Neuronal stem cell (in vitro differentiated cells): ENCODE results near the gene GSTM3.

Source experiments
- DNase-seq: peaks from one replicate; pipeline ENCODE4 v3.0.0-alpha.2; 2013; ENCODE audit warnings: low spot score
- H2AFZ ChIP-seq: one replicate; pipeline ENCODE4 v1.6.1; 2013; ENCODE audit warnings: mild to moderate bottlenecking, low read length, inconsistent platforms
- H2AK5ac ChIP-seq: 2 replicates; pipeline ENCODE4 v1.6.1; 2013; ENCODE audit warnings: low read depth, mild to moderate bottlenecking, inconsistent platforms, low read length, moderate library complexity, mixed read lengths
- H2BK120ac ChIP-seq: 2 replicates; pipeline ENCODE4 v1.6.1; 2013; ENCODE audit warnings: low read depth, mild to moderate bottlenecking, inconsistent platforms, low read length, moderate library complexity, mixed read lengths
- H2BK12ac ChIP-seq: one replicate; pipeline ENCODE4 v1.6.1; 2013; ENCODE audit warnings: low read length, inconsistent platforms
- H2BK15ac ChIP-seq: 2 replicates; pipeline ENCODE4 v1.6.1; 2013; ENCODE audit warnings: mild to moderate bottlenecking, low read length, inconsistent platforms, mixed read lengths
- H2BK5ac ChIP-seq: one replicate; pipeline ENCODE4 v1.6.1; 2013; ENCODE audit warnings: inconsistent platforms, mild to moderate bottlenecking, low read length, moderate library complexity
- H3K14ac ChIP-seq: one replicate; pipeline ENCODE4 v1.6.1; 2013; ENCODE audit warnings: low read length, inconsistent platforms
- H3K18ac ChIP-seq: 2 replicates; pipeline ENCODE4 v1.6.1; 2013; ENCODE audit warnings: low read length, inconsistent platforms
- H3K23ac ChIP-seq: 2 replicates; pipeline ENCODE4 v1.6.1; 2013; ENCODE audit warnings: low read depth, mild to moderate bottlenecking, mixed read lengths, low read length, inconsistent platforms; ENCODE audit not compliant: poor library complexity
- H3K27ac ChIP-seq: replicated peaks from 3 replicates; pipeline ENCODE4 v1.5.1; 2013; ENCODE audit warnings: low read length, inconsistent platforms
- H3K27me3 ChIP-seq, 3 experiments: 2 replicates each; pipeline ENCODE4 v1.6.1; 2013; ENCODE audit warnings: low read length in 3 of 3, mild to moderate bottlenecking in 2 of 3, inconsistent platforms in 1 of 3, low read depth in 1 of 3, mixed read lengths in 1 of 3, moderate library complexity in 1 of 3; ENCODE audit not compliant: control insufficient read depth in 3 of 3, insufficient read depth in 3 of 3
- H3K36me3 ChIP-seq, 2 donors: replicated peaks in 1 of 2; 2 replicates each; pipeline ENCODE4 v1.6.1; 2013; ENCODE audit warnings: low read length in 2 of 2; ENCODE audit not compliant: control insufficient read depth in 2 of 2, insufficient read depth in 2 of 2
- H3K4ac ChIP-seq: 2 replicates; pipeline ENCODE4 v1.6.1; 2013; ENCODE audit warnings: inconsistent platforms, mild to moderate bottlenecking, low read length, moderate library complexity
- H3K4me1 ChIP-seq, 2 donors: 1 replicate in 1 of 2; 2 replicates in 1 of 2; pipeline ENCODE4 v1.6.1; 2013; ENCODE audit warnings: low read length in 2 of 2, low read depth in 1 of 2; ENCODE audit not compliant: control insufficient read depth in 2 of 2, insufficient read depth in 1 of 2
- H3K4me2 ChIP-seq: one replicate; pipeline ENCODE4 v1.6.1; 2013; ENCODE audit warnings: mild to moderate bottlenecking, low read length, inconsistent platforms; ENCODE audit not compliant: insufficient read depth, poor library complexity, severe bottlenecking
- H3K4me3 ChIP-seq, 2 donors: 2 replicates each; pipeline ENCODE4 v1.5.1; 2013; ENCODE audit warnings: low read length in 2 of 2, mild to moderate bottlenecking in 2 of 2, inconsistent platforms in 1 of 2, moderate library complexity in 1 of 2
- H3K79me1 ChIP-seq: one replicate; pipeline ENCODE4 v1.6.1; 2013; ENCODE audit warnings: low read depth, mild to moderate bottlenecking, inconsistent platforms, low read length, moderate library complexity
- H3K9ac ChIP-seq: one replicate; pipeline ENCODE4 v1.6.1; 2013; ENCODE audit warnings: mild to moderate bottlenecking, low read depth, low read length, inconsistent platforms; ENCODE audit not compliant: poor library complexity
- H3K9me3 ChIP-seq, 2 donors: replicated peaks in 1 of 2; 2 replicates each; pipeline versions ENCODE3 to v1.6.1; 2013; ENCODE audit warnings: low read length in 2 of 2, mild to moderate bottlenecking in 2 of 2, inconsistent platforms in 1 of 2, low read depth in 1 of 2, mixed read lengths in 1 of 2, moderate library complexity in 1 of 2; ENCODE audit not compliant: control insufficient read depth in 2 of 2, insufficient read depth in 1 of 2
- H4K8ac ChIP-seq: one replicate; pipeline ENCODE4 v1.6.1; 2013; ENCODE audit warnings: low read depth, mild to moderate bottlenecking, inconsistent platforms, low read length, moderate library complexity
- H4K91ac ChIP-seq: one replicate; pipeline ENCODE4 v1.6.1; 2013; ENCODE audit warnings: low read length, low read depth, mild to moderate bottlenecking, inconsistent platforms; ENCODE audit not compliant: poor library complexity
- WGBS, 2 donors: extraction: QIAGEN DNeasy Blood & Tissue Kit; methylation state at CpG; one replicate each; pipeline ENCODE4 v1.1.7; 2013; ENCODE audit warnings: missing lambda C conversion rate in 2 of 2, mixed read lengths in 1 of 2; ENCODE audit not compliant: insufficient read length in 2 of 2, insufficient replicate concordance in 1 of 2; ENCODE audit errors: extremely low coverage in 2 of 2; 5-methylcytosine and 5-hydroxymethylcytosine counted together

GSTM3 gene

GRCh38 chr1:109725510-109725909, 15.3 kb downstream of the GSTM3 start:
- Histone ChIP-seq H2AFZ (peak overlapping the region; percentile 57), H3K4me2 (no peak overlapping the region), H2BK120ac (no peak overlapping the region), H3K14ac (no peak overlapping the region), H3K4ac (no peak overlapping the region), H2BK15ac (no peak overlapping the region), H4K91ac (no peak overlapping the region), H2BK12ac (no peak overlapping the region), H3K79me1 (no peaks in the 10 kb centered on the region), H2BK5ac (no peak overlapping the region), H3K18ac (no peak overlapping the region), H3K36me3 (no peaks in the 10 kb centered on the region), H3K27me3 (peaks cover 0 to 16% (median 0%) of the 10 kb centered on the region in 3 experiments), H3K9ac (no peak overlapping the region), H3K4me1 (peaks cover 0 to 3% of the 10 kb centered on the region in 2 donors), H3K9me3 (peaks cover 4 to 9% of the 10 kb centered on the region in 2 donors), H2AK5ac (no peak overlapping the region), H3K27ac (no peak overlapping the region), H4K8ac (no peak overlapping the region), H3K4me3 (no peak overlapping the region), H3K23ac (no peak overlapping the region)
- DNase-seq: no peak
- WGBS, 2 donors: no CpG with 5 or more reads among the region's 4 CpGs

GRCh38 chr1:109724933-109725332, 15.9 kb downstream of the GSTM3 start:
- Histone ChIP-seq H3K4ac (no peak overlapping the region), H3K9ac (no peak overlapping the region), H2BK15ac (no peak overlapping the region), H3K18ac (no peak overlapping the region), H4K8ac (no peak overlapping the region), H2AK5ac (no peak overlapping the region), H3K36me3 (no peaks in the 10 kb centered on the region), H2BK5ac (no peak overlapping the region), H3K27me3 (peaks cover 0 to 16% (median 0%) of the 10 kb centered on the region in 3 experiments), H2BK12ac (no peak overlapping the region), H3K79me1 (no peaks in the 10 kb centered on the region), H3K14ac (no peak overlapping the region), H4K91ac (no peak overlapping the region), H3K4me2 (no peak overlapping the region), H3K27ac (no peak overlapping the region), H2BK120ac (no peak overlapping the region), H3K23ac (no peak overlapping the region), H2AFZ (no peak overlapping the region), H3K9me3 (peaks cover 4 to 9% of the 10 kb centered on the region in 2 donors), H3K4me1 (no peaks in the 10 kb centered on the region), H3K4me3 (no peak overlapping the region)
- DNase-seq: no peak
- no CpG with 5 or more reads among the region's 5 CpGs for WGBS, 2 donors

- DNase-seq: no peak
- H4K8ac ChIP-seq: no peak overlapping the region
- no peak overlapping the region for H2AFZ ChIP-seq
- H3K4me1 ChIP-seq: no peaks in the 10 kb centered on the region
- no peak overlapping the region for H3K9ac ChIP-seq
- H3K4ac ChIP-seq: no peak overlapping the region
- peaks cover 4 to 9% of the 10 kb centered on the region in 2 donors for H3K9me3 ChIP-seq
- WGBS, 2 donors: no CpG with 5 or more reads among the region's 7 CpGs
- no peak overlapping the region for H2BK120ac ChIP-seq
- H3K14ac ChIP-seq: no peak overlapping the region
- no peak overlapping the region for H2AK5ac ChIP-seq
- H3K4me2 ChIP-seq: no peak overlapping the region
- no peak overlapping the region for H2BK12ac ChIP-seq
- no peak overlapping the region for H2BK15ac ChIP-seq
- no peak overlapping the region for H3K23ac ChIP-seq
- no peak overlapping the region for H3K27ac ChIP-seq
- H2BK5ac ChIP-seq: no peak overlapping the region
- H3K79me1 ChIP-seq: no peaks in the 10 kb centered on the region
- no peak overlapping the region for H4K91ac ChIP-seq
- no peak overlapping the region for H3K18ac ChIP-seq
- H3K36me3 ChIP-seq: no peaks in the 10 kb centered on the region
- no peak overlapping the region for H3K4me3 ChIP-seq
- H3K27me3 ChIP-seq: peaks cover 0 to 10% (median 0%) of the 10 kb centered on the region in 3 experiments
Observed at GRCh38 chr1:109722908-109723691, 17.7 kb downstream of the GSTM3 start.

GRCh38 chr1:109721971-109722370, 18.9 kb downstream of the GSTM3 start:
- H3K18ac ChIP-seq: no peak overlapping the region
- H3K4me1 ChIP-seq: no peaks in the 10 kb centered on the region
- H3K4ac ChIP-seq: no peak overlapping the region
- H4K91ac ChIP-seq: no peak overlapping the region
- H3K4me3 ChIP-seq: no peak overlapping the region
- no peak overlapping the region for H3K27ac ChIP-seq
- no peaks in the 10 kb centered on the region for H3K79me1 ChIP-seq
- no peak overlapping the region for H2BK15ac ChIP-seq
- no peak overlapping the region for H2BK5ac ChIP-seq
- no peak overlapping the region for H2AK5ac ChIP-seq
- no peak overlapping the region for H2BK12ac ChIP-seq
- DNase-seq: no peak
- WGBS, 2 donors: no CpG with 5 or more reads among the region's 1 CpG
- no peak overlapping the region for H2BK120ac ChIP-seq
- peaks cover 3 to 8% of the 10 kb centered on the region in 2 donors for H3K9me3 ChIP-seq
- H3K23ac ChIP-seq: no peak overlapping the region
- H3K9ac ChIP-seq: no peak overlapping the region
- H3K27me3 ChIP-seq: peaks cover 0 to 10% (median 0%) of the 10 kb centered on the region in 3 experiments
- H4K8ac ChIP-seq: no peak overlapping the region
- no peaks in the 10 kb centered on the region for H3K36me3 ChIP-seq
- H2AFZ ChIP-seq: no peak overlapping the region
- H3K14ac ChIP-seq: no peak overlapping the region
- no peak overlapping the region for H3K4me2 ChIP-seq
